Activated T-cell treated with anti-CD3 and anti-CD28 coated beads, Interleukin-2, amount 50 U/mL, for 4 hours (primary cell): ENCODE measurements around the gene BCO2. TPM values are rescaled to one million over a fixed set of nuclear protein-coding genes. Genes with fewer than 3 reads are reported as not detected.

ENCODE experiments used
- ATAC-seq, 2 donors: fragments of 200-7000 bp; cut with Tn5 transposase; one replicate each; pipeline ENCODE4 v1.10.0; 2021
- DNase-seq: peaks from one replicate; pipeline ENCODE4 v3.0.0-alpha.2; 2020
- H3K27me3 Mint-ChIP-seq: one replicate; pipeline ENCODE4 v1.8.0; 2021; ENCODE audit warnings: low read depth, mixed read lengths
- H3K36me3 Mint-ChIP-seq: one replicate; pipeline ENCODE4 v1.8.0; 2022; ENCODE audit warnings: mixed read lengths; ENCODE audit not compliant: insufficient read depth
- H3K4me1 Mint-ChIP-seq: one replicate; pipeline ENCODE4 v1.8.0; 2021; ENCODE audit warnings: low read depth, mixed read lengths
- H3K4me3 Mint-ChIP-seq: one replicate; pipeline ENCODE4 v1.8.0; 2021; ENCODE audit warnings: mild to moderate bottlenecking, moderate library complexity, mixed read lengths
- H3K9me3 Mint-ChIP-seq: one replicate; pipeline ENCODE4 v1.8.0; 2021; ENCODE audit warnings: mixed read lengths
- total RNA-seq, 3 donors: library from RNA; stranded (reverse); gene quantifications; one replicate each; pipeline ENCODE4 v1.2.1, GENCODE V29; 2021

Gene BCO2
- total RNA-seq, 3 donors from 2014 or later: 0.66 to 1.1 (median 0.73) TPM

DNA sequence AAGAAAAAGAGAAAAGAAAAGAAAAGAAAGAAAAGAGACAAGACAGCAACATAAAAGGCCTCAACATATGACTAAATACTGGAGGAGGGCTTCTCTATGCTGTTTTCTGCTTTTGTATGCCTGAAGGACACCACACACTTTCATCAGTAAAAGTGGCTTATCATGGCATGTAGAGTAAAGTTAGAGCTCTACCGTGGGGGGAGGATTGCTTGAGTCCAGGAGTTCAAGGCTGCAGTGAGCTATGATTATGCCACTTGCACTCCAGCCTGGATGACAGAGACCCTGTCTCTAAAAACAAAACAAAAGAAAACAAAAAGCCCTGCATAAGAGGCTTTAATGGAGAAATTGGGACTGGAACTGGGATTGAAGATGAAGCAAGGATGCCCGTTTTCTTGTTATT, 56.6 kb downstream of the BCO2 start:
- no peak for ATAC-seq
- peaks cover 13% of the 10 kb centered on the region for H3K4me1 Mint-ChIP-seq

GRCh38 chr11:112235750-112236390, 60.6 kb downstream of the BCO2 start:
- no peak for ATAC-seq
- H3K4me1 Mint-ChIP-seq: no peaks in the 10 kb centered on the region
- H3K9me3 Mint-ChIP-seq: no peaks in the 10 kb centered on the region
- H3K27me3 Mint-ChIP-seq: no peaks in the 10 kb centered on the region
- no peak for DNase-seq
- H3K36me3 Mint-ChIP-seq: peaks cover 46% of the 10 kb centered on the region
- no peak overlapping the region for H3K4me3 Mint-ChIP-seq

More for the DNA sequence above, 56.6 kb downstream of the BCO2 start:
- no peaks in the 10 kb centered on the region for H3K27me3 Mint-ChIP-seq
- DNase-seq: no peak
- no peaks in the 10 kb centered on the region for H3K9me3 Mint-ChIP-seq
- no peak overlapping the region for H3K4me3 Mint-ChIP-seq
- H3K36me3 Mint-ChIP-seq: peaks cover 41% of the 10 kb centered on the region

GRCh38 chr11:112237451-112237850, 62.1 kb downstream of the BCO2 start:
- H3K27me3 Mint-ChIP-seq: no peaks in the 10 kb centered on the region
- no peaks in the 10 kb centered on the region for H3K4me1 Mint-ChIP-seq
- ATAC-seq: no peak
- H3K9me3 Mint-ChIP-seq: no peaks in the 10 kb centered on the region
- peaks cover 43% of the 10 kb centered on the region for H3K36me3 Mint-ChIP-seq
- DNase-seq: no peak
- no peak overlapping the region for H3K4me3 Mint-ChIP-seq

DNA sequence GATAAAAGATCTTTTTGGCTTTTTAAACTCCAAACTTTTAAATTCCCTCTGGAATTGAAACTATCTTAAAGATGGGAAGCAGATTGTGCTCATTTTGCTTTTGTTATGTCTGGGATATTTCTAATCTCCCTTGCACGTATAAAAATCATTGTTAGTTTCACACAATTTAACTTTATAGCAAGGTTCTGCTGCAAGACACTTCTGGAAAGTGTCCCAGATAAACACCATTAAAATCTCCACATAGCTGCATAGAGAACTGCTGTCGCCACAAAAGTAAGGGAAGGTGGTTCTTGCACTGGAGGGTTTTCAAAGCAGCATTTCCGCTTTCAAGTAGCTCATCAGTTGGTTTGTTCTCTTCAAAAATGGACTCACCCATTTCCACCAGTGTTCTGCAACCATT, 62.7 kb downstream of the BCO2 start:
- no peak for ATAC-seq
- Mint-ChIP-seq H3K4me3 (no peak overlapping the region), H3K27me3 (no peaks in the 10 kb centered on the region), H3K4me1 (no peaks in the 10 kb centered on the region), H3K36me3 (peaks cover 48% of the 10 kb centered on the region), H3K9me3 (no peaks in the 10 kb centered on the region)
- DNase-seq: no peak

DNA sequence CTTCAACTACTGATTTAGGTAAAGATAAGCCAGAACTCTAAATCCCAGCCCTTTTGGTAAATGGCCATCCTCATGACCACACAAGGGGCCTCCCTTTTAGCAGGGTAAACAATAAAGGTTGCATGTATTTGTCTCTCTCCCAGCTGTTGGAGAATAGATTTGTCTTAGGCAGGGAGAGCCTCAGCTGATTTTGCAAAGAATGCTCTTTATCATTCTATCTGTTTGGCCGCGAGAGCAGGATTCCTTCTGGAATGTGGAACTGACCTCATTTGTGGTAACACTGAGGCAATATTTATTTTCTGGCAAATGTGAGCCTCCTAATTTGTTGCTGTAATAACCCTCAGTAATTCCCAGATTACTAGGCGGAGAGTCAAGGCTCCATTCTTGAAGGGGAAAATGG, 66.2 kb downstream of the BCO2 start:
- no peak for DNase-seq
- no peak overlapping the region for H3K4me3 Mint-ChIP-seq
- no peak for ATAC-seq
- no peaks in the 10 kb centered on the region for H3K4me1 Mint-ChIP-seq
- H3K27me3 Mint-ChIP-seq: no peaks in the 10 kb centered on the region
- H3K36me3 Mint-ChIP-seq: peaks cover 45% of the 10 kb centered on the region
- peaks cover 13% of the 10 kb centered on the region for H3K9me3 Mint-ChIP-seq

DNA sequence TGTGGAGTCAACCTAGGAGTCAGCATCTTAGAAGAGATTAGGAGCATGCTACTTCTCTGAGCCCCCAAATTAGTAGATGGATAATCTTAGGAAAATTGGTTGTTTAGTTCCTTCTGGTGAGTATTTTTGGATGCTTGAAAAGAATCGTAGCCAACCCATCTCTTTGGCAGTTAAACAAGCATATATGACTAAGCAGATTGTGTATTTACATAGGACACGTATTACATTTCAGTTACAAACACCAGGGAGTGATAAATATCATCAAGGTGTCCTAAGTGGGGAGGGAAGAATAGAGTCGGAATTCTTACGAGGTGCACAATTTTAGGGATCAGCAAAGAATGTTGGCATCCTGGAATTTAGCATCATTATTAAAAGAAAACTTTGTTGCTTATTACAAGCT, 71.9 kb downstream of the BCO2 start:
- H3K27me3 Mint-ChIP-seq: no peaks in the 10 kb centered on the region
- H3K36me3 Mint-ChIP-seq: peaks cover 21% of the 10 kb centered on the region

GRCh38 chr11:112248201-112248600, 72.9 kb downstream of the BCO2 start:
- Mint-ChIP-seq H3K9me3 (peaks cover 13% of the 10 kb centered on the region), H3K27me3 (no peaks in the 10 kb centered on the region), H3K4me3 (no peak overlapping the region), H3K36me3 (peaks cover 14% of the 10 kb centered on the region), H3K4me1 (no peaks in the 10 kb centered on the region)
- DNase-seq: no peak
- ATAC-seq: no peak

More for the DNA sequence above, 71.9 kb downstream of the BCO2 start:
- Mint-ChIP-seq H3K4me1 (no peaks in the 10 kb centered on the region), H3K9me3 (peaks cover 13% of the 10 kb centered on the region), H3K4me3 (no peak overlapping the region)
- ATAC-seq: no peak
- no peak for DNase-seq

- no peak for ATAC-seq
- Mint-ChIP-seq H3K9me3 (peaks cover 4% of the 10 kb centered on the region), H3K36me3 (peaks cover 6% of the 10 kb centered on the region), H3K4me3 (no peak overlapping the region), H3K4me1 (no peaks in the 10 kb centered on the region), H3K27me3 (no peaks in the 10 kb centered on the region)
- no peak for DNase-seq
These were observed 74.7 kb downstream of the BCO2 start for GRCh38 chr11:112249871-112250610.

DNA sequence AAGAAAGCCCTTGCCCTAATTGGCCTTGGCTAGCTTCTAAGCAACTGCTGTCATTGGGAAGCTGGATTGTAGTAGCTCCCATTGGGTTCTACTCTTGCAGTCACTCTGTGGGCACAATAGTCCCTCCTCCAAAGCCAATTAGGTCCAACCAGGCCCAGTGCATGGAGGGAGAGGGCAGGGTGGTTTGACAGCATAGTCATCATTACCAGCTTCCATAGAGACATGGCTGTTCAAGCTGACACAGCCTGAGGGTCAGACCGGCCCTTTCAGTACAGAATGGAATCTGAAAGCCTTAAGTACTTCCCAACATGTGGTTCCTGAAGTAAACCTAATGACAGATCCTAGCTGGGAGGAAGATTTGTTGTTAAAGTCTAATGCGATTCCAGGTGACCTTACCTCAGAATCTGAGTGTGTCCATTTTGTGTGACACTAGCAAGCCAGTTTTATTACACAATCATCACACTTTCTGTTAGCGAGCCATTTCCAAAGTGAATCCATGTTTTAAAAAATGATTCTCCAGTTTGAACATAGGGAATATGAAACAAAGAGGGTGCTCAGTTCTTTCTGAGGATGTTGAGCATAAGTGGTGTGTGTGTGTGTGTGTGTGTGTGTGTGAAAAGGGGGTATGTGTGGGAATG, 78.4 kb downstream of the BCO2 start:
- no peaks in the 10 kb centered on the region for H3K9me3 Mint-ChIP-seq
- H3K4me1 Mint-ChIP-seq: no peaks in the 10 kb centered on the region
- H3K4me3 Mint-ChIP-seq: no peak overlapping the region
- H3K27me3 Mint-ChIP-seq: no peaks in the 10 kb centered on the region
- ATAC-seq: no peak
- DNase-seq: no peak
- peaks cover 6% of the 10 kb centered on the region for H3K36me3 Mint-ChIP-seq

DNA sequence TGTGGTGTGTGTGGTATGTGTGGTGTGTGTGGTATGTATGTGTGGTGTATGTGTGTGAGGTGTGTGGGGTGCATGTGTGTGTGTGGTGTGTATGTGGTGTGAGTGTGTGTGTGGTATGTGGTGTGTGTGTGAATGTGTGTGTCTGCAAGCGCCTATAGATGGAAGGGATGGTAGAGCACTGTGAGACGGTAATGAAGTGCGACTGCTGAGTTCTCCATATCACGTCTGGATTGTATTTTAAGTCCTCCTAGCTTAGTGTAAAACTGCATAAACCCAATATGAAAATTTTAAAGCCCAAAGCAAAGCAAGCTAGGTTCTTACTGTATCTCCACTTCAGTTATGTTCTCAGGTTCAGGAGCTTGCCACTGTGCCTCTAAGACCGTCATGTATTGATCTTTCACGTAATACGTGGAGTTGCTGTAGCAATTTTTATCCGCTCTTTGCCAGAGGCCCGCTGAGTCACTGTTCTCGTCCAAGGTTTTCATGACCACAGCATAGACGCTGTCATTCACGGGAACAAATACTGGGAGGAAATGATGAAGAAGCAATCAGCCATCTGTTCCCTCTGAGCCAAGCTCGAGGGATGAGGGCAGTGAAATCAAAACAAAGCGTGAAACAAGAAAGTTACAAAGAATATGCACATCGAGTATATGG, 79.9 kb downstream of the BCO2 start:
- Mint-ChIP-seq H3K27me3 (no peaks in the 10 kb centered on the region), H3K4me3 (no peak overlapping the region), H3K4me1 (no peaks in the 10 kb centered on the region), H3K9me3 (no peaks in the 10 kb centered on the region), H3K36me3 (peaks cover 7% of the 10 kb centered on the region)
- DNase-seq (no peak), ATAC-seq (no peak)

- DNase-seq (no peak), ATAC-seq (no peak)
- no peaks in the 10 kb centered on the region for H3K9me3 Mint-ChIP-seq
- H3K4me3 Mint-ChIP-seq: no peak within 1 kb of the TSS
- H3K36me3 Mint-ChIP-seq: peaks cover 8% of the 10 kb centered on the region
- no peaks in the 10 kb centered on the region for H3K27me3 Mint-ChIP-seq
- H3K4me1 Mint-ChIP-seq: no peaks in the 10 kb centered on the region
These were observed 85.2 kb downstream of the BCO2 start, which contains the start of gene PLET1 for GRCh38 chr11:112260490-112260889. PLET1 (minus strand) TSS chr11:112260860; CDS start chr11:112260589, 271 bp downstream.

DNA sequence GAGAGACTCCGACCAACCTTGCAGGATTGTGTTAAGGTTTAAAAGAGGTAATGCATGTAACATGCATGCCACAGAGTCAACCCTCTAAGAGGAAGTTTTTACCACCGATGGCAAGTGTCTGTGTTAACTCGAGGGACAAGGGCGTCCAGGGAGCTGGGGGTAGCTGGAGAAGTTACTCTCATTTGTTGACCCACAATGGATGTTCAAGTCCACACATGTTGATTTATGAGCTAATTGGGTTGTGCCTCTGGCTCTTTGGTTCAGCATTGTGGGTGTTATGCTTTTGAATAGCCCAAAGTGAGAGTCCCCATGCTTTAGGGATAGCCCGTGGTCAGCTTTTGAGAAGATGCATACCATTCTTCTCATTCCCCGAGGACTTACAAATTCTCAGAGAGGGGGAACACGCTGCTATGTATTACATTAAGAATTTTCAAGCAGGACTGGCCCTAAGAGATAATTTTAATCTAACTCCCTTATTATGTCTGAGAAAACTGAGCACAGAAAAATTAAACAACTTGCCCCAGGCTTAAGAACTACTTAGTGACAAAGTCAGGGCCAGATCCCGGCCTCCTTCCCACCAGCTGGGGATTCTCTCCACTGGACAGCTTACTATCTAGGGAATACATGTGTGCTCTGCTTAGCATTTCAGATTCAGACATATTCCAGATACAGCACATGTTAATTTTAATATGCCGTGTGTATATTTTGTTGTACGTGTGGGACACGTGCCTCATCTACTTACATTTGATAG, 90.5 kb downstream of the BCO2 start:
- no peaks in the 10 kb centered on the region for H3K9me3 Mint-ChIP-seq
- no peaks in the 10 kb centered on the region for H3K4me1 Mint-ChIP-seq
- DNase-seq (no peak), ATAC-seq (no peak)
- H3K36me3 Mint-ChIP-seq: peaks cover 1% of the 10 kb centered on the region
- H3K27me3 Mint-ChIP-seq: no peaks in the 10 kb centered on the region
- H3K4me3 Mint-ChIP-seq: no peak overlapping the region

DNA sequence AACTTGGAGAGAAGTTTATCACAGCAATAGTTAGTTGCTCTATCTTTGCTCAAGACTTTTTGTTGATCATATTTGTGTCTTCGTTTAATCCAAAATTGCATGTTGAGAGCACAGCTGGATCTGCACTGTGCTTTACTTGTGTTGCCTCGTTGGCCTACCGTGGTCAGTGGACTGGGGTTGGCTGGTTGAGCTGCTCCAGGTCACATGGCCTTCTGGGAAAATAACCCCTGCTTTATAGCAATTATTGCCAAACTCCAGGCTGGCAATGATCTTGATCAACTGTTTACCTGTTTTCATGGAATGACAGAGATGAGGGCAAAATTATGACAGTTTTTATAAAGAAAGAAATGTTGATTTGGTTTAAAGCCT, 91.1 kb downstream of the BCO2 start:
- Mint-ChIP-seq H3K4me3 (no peak overlapping the region), H3K27me3 (no peaks in the 10 kb centered on the region), H3K9me3 (no peaks in the 10 kb centered on the region), H3K4me1 (no peaks in the 10 kb centered on the region), H3K36me3 (peaks cover 1% of the 10 kb centered on the region)
- ATAC-seq (no peak), DNase-seq (no peak)

DNA sequence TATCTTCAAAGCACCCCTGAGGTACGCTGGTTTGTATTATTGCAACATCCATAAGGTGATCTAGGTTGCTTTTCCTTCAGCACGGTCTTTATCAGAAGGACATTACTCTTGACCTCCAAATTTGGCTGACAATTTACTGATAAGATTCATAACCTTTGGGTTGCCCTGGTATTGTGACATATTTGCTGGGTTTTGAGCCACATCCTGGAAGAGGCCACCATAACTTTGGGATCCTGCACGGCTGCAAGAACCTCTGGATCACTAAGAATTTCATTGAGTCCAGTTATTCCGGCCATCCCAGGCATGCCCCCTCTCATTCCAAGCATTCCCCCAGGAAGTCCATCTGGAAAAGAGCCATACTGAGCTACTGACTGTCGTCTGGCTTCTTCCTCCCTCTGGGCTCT, 91.9 kb downstream of the BCO2 start:
- Mint-ChIP-seq H3K27me3 (no peaks in the 10 kb centered on the region), H3K4me3 (no peak overlapping the region), H3K4me1 (no peaks in the 10 kb centered on the region), H3K9me3 (no peaks in the 10 kb centered on the region), H3K36me3 (peaks cover 1% of the 10 kb centered on the region)
- ATAC-seq (no peak), DNase-seq (no peak)
